Measurements from ENCODE around the gene PTX3.

The PTX3 gene

GRCh38 chr3:157436583-157437291 is at the start of gene PTX3:
PTX3 (plus strand) TSS chr3:157436850; CDS start chr3:157436934, 84 bp downstream.
- DNase-seq (ENCODE audit: low spot score), result peak; percentile 66

- no peak for DNase-seq (ENCODE audit: low spot score)
These were observed 48.8 kb upstream of the PTX3 start for GRCh38 chr3:157387708-157388435.

DNA sequence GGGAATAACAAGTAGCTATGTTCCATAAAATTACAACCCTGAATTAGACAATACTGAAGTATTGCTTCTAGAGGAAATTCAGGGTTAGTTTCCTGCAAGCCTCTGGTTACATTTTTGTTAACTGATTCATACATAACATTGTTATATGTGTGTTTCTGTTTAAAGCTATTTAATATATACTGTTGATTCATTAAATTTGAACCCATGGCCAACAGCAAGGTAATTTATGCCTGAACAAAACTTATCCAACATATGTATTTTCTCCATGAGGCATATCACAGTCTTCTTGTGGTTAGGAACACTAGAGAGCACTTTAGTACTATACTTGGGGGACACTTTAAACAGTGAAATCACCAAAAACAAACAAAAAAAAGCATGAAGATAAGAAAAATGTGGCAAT is 47.7 kb upstream of the PTX3 start:
- no peak for DNase-seq (ENCODE audit: low spot score)

GRCh38 chr3:157390713-157391515 is 45.7 kb upstream of the PTX3 start:
- no peak for DNase-seq (ENCODE audit: low spot score)

- no peak for DNase-seq (ENCODE audit: low spot score)
These were observed 44.5 kb upstream of the PTX3 start for GRCh38 chr3:157392104-157392503.

- no peak for DNase-seq (ENCODE audit: low spot score)
These were observed 43.5 kb upstream of the PTX3 start for GRCh38 chr3:157393113-157393512.

DNA sequence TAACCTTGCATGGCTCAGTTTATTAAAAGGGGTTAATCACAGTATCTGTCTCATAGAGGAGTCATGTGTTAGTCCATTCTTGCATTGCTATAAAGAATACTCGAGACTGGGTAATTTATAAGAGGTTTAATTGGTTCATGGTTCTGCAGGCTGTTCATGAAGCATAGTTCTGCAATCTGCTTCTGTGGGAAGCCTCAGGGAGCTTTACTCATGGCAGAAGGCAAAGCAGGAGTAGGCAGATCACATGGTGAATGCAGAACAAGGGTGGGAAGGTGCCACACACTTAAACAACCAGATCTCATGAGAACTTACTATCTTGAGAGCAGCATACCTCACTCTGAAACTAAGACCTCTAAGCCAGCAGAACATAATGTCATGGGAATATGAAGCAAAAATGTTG is 42.2 kb upstream of the PTX3 start:
- DNase-seq (ENCODE audit: low spot score), result no peak

GRCh38 chr3:157398598-157398997 is 38.1 kb upstream of the PTX3 start:
- no peak for DNase-seq (ENCODE audit: low spot score)

- no peak for DNase-seq (ENCODE audit: low spot score)
These were observed 32.3 kb upstream of the PTX3 start for GRCh38 chr3:157404381-157404780.

DNA sequence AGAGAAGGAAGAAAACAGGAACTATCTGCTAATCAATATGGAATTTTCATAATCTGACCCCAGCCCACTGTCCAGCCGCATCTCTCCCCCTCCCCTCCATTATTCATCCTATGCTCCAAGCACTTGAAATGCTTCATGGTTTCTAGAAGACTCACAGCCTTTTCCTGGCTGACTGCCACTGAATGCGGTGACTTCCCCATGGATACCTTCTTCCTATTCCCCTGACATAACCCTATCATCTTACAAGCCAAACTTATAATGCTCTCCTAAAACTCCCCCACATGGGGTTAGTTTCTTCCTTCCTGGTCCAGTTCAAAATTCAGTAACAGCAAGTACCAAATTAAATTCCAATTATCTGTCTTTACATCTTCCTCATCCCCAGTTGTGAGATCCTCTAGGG is 31.2 kb upstream of the PTX3 start:
- DNase-seq (ENCODE audit: low spot score), result peak; percentile 7

DNA sequence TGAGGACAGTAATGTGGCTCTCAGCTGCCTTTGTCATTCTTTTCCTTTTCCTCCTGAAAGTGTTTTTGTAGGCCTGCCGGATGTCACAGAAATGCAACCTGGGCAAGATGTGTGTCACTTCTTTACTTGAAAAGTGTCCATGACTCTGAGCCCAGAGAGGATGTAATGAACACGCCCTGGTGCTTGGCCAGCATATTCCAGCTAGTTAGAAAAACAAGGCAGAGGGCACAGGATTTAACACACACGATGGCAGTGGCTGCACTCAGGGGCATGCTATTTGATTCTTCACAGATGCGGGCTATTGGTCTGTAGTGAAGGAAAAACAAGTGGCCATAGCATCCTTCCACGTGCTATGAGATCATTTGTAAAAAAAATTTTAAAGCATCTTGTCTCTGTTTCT is 30.3 kb upstream of the PTX3 start:
- DNase-seq (ENCODE audit: low spot score), result no peak

- no peak for DNase-seq (ENCODE audit: low spot score)
These were observed 28.9 kb upstream of the PTX3 start for GRCh38 chr3:157407769-157408168.

- DNase-seq (ENCODE audit: low spot score), result no peak
These were observed 28.0 kb upstream of the PTX3 start for GRCh38 chr3:157408499-157409149.

GRCh38 chr3:157409516-157409915 is 27.1 kb upstream of the PTX3 start:
- no peak for DNase-seq (ENCODE audit: low spot score)

DNA sequence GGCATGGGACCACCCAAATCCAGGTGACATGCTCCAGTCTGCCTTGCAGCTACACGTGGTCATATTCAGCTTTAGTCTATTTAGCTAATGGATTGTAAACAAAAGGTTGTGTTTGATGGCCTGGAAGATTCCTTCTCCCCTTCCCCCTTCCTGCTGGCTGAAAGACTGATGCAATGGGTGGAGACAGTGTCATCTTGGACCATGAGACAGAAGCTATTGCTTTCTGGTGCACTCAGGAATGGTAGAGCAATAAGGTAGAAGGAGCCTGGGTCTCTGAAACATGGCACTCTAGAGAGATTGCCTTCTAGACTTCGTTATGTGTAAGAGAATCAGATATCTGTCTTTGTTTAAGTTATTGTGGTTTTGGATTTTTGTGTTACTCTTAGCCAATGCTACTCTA is 25.7 kb upstream of the PTX3 start:
- DNase-seq (ENCODE audit: low spot score), result no peak

GRCh38 chr3:157412323-157412855 is 24.3 kb upstream of the PTX3 start:
- no peak for DNase-seq (ENCODE audit: low spot score)

DNA sequence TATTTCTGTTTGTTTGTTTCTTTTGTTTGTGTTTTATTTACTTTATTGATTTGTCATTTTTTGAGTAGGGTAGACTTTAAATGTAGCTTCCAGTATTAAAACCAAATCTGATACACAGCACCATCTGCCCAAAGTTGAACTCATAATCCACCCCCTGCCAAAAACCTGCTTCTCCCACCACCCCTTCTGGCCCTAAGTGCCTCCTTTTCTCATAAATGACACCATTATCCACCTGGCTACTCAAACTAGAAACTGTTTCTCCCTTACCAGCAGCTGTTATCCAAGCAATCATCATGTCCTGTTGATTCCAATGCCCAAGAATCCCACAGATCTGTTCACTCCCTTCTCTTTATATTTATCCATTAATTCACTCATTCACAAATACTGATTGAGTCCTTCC is 21.8 kb upstream of the PTX3 start:
- DNase-seq (ENCODE audit: low spot score), result no peak

- DNase-seq (ENCODE audit: low spot score), result no peak
These were observed 20.1 kb upstream of the PTX3 start for GRCh38 chr3:157416347-157417087.

GRCh38 chr3:157417247-157417646 is 19.4 kb upstream of the PTX3 start:
- no peak for DNase-seq (ENCODE audit: low spot score)

DNA sequence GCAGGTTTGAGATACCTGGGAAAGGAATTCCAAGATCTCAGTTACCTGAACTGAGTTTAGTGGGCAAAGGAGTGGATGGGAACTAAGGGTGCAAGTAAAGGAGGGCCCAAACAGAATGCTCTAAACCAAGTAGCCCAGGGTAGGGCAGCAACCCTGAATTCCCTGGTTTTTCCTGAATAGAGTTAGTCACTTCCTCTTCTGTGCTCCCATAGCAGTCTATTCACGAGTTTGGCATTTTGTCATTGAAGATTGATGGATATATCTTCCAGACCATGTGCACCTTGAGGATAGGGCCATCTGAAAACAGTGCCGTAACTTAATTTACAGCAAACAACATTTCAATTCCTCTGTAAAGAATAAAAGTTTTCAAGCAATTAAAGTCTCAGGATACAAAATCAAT is 18.5 kb upstream of the PTX3 start:
- no peak for DNase-seq (ENCODE audit: low spot score)

DNA sequence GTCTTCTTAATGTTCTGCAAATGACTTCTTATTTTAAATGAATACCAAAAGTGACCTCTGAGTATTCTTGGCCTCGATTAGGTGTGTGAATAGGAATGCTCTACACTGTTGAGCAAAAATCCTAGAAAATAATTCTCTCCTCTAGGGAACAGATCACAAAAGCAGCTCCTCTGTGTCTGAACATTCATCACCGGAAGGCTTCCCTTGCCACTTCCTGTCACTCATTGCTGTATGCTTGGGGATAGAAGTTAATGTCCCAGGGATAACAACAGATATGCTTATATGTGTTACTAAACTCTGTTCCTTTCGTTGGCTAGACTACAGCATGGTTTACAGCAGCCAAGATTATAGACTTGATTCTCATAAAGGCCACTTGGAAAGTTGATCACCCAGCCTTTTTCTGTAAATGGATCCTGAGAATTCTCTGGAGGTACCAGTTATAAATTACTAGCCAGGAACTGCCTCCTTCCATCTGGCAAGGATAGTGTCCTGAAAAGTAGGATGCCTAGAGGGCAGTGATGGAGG is 16.0 kb upstream of the PTX3 start:
- DNase-seq (ENCODE audit: low spot score), result no peak
